Measurements from ENCODE around the gene DACT3.

The DACT3 gene

GRCh38 chr19:46617601-46618000, 43.4 kb downstream of the DACT3 start:
- H3K4me2 ChIP-seq (ENCODE audit: low read length, poor library complexity, severe bottlenecking): no peak overlapping the region
- no peak overlapping the region for H3K27ac ChIP-seq (ENCODE audit: low read length, poor library complexity, severe bottlenecking)
- WGBS: 91% methylated on average over 5 of the region's 6 CpGs
- no peak for DNase-seq
- H3K9ac ChIP-seq (ENCODE audit: low read length): no peak overlapping the region
- H3K36me3 ChIP-seq (ENCODE audit: control insufficient read depth in 1 of 2, insufficient read depth in 2 of 2, low read depth in 1 of 2, low read length in 2 of 2): peaks cover 0 to 5% of the 10 kb centered on the region in 2 experiments
- H2BK5ac ChIP-seq (ENCODE audit: low read depth, low read length, poor library complexity, severe bottlenecking): no peak overlapping the region
- no peak overlapping the region for H3K4me3 ChIP-seq (ENCODE audit: insufficient read depth in 1 of 2, low read depth in 1 of 2, low read length in 2 of 2)
- no peak overlapping the region for H3K23ac ChIP-seq (ENCODE audit: low read length in 2 of 2)
- H3K79me1 ChIP-seq (replicated peaks; ENCODE audit: low read length, poor library complexity, severe bottlenecking): no peaks in the 10 kb centered on the region
- H3K18ac ChIP-seq (ENCODE audit: low read depth in 1 of 2, low read length in 2 of 2): peak overlapping the region in 1 of 2 experiments; percentile 5
- no peak overlapping the region for H4K91ac ChIP-seq (ENCODE audit: low read length)
- no peak overlapping the region for H3K14ac ChIP-seq (ENCODE audit: low read length in 2 of 2)
- peaks cover 0 to 19% of the 10 kb centered on the region in 2 experiments for H3K27me3 ChIP-seq (ENCODE audit: control insufficient read depth in 1 of 2, insufficient read depth in 1 of 2, low read length in 2 of 2)
- H2AFZ ChIP-seq (ENCODE audit: low read depth, low read length): no peak overlapping the region
- no peak overlapping the region for H3K4ac ChIP-seq (ENCODE audit: low read depth in 1 of 2, low read length in 2 of 2)
- no peaks in the 10 kb centered on the region for H3K9me3 ChIP-seq (ENCODE audit: control insufficient read depth, low read length)
- H2BK15ac ChIP-seq (ENCODE audit: low read depth, poor library complexity, severe bottlenecking): no peak overlapping the region
- no peak overlapping the region for H4K8ac ChIP-seq (ENCODE audit: low read length)
- H2BK12ac ChIP-seq (ENCODE audit: low read length in 2 of 2): peak overlapping the region; percentile 45 to 71
- no peak overlapping the region for H2BK120ac ChIP-seq (ENCODE audit: low read depth, low read length)
- H3K4me1 ChIP-seq (ENCODE audit: control insufficient read depth, insufficient read depth, low read depth, low read length): peaks cover 3% of the 10 kb centered on the region
- H2AK5ac ChIP-seq (ENCODE audit: low read length, severe bottlenecking): no peak overlapping the region

GRCh38 chr19:46616631-46617322, 44.2 kb downstream of the DACT3 start:
- peak; percentile 73 for DNase-seq
- Histone ChIP-seq H3K9ac (ENCODE audit: low read length) (peak overlapping the region; percentile 2), H3K4me2 (ENCODE audit: low read length, poor library complexity, severe bottlenecking) (no peak overlapping the region), H3K27ac (ENCODE audit: low read length, poor library complexity, severe bottlenecking) (no peak overlapping the region), H3K4ac (ENCODE audit: low read depth in 1 of 2, low read length in 2 of 2) (peak overlapping the region in 1 of 2 experiments; percentile 24), H2AK5ac (ENCODE audit: low read length, severe bottlenecking) (no peak overlapping the region), H3K4me3 (ENCODE audit: insufficient read depth in 1 of 2, low read depth in 1 of 2, low read length in 2 of 2) (no peak overlapping the region), H3K4me1 (ENCODE audit: control insufficient read depth, insufficient read depth, low read depth, low read length) (peaks cover 3% of the 10 kb centered on the region), H2BK15ac (ENCODE audit: low read depth, poor library complexity, severe bottlenecking) (no peak overlapping the region), H3K18ac (ENCODE audit: low read depth in 1 of 2, low read length in 2 of 2) (peak overlapping the region; percentile 5 to 37), H3K79me1 (replicated peaks; ENCODE audit: low read length, poor library complexity, severe bottlenecking) (no peaks in the 10 kb centered on the region), H3K27me3 (ENCODE audit: control insufficient read depth in 1 of 2, insufficient read depth in 1 of 2, low read length in 2 of 2) (peaks cover 0 to 15% of the 10 kb centered on the region in 2 experiments), H3K9me3 (ENCODE audit: control insufficient read depth, low read length) (no peaks in the 10 kb centered on the region), H2BK120ac (ENCODE audit: low read depth, low read length) (peak overlapping the region; percentile 52), H4K91ac (ENCODE audit: low read length) (peak overlapping the region; percentile 92), H2BK12ac (ENCODE audit: low read length in 2 of 2) (peak overlapping the region; percentile 13 to 88), H2BK5ac (ENCODE audit: low read depth, low read length, poor library complexity, severe bottlenecking) (no peak overlapping the region), H3K23ac (ENCODE audit: low read length in 2 of 2) (no peak overlapping the region), H4K8ac (ENCODE audit: low read length) (peak overlapping the region; percentile 70), H3K36me3 (ENCODE audit: control insufficient read depth in 1 of 2, insufficient read depth in 2 of 2, low read depth in 1 of 2, low read length in 2 of 2) (no peaks in the 10 kb centered on the region), H3K14ac (ENCODE audit: low read length in 2 of 2) (no peak overlapping the region), H2AFZ (ENCODE audit: low read depth, low read length) (no peak overlapping the region)
- WGBS: 37% methylated on average over 17 of the region's 17 CpGs

GRCh38 chr19:46615966-46616365, 45.0 kb downstream of the DACT3 start:
- H3K4me2 ChIP-seq (ENCODE audit: low read length, poor library complexity, severe bottlenecking): no peak overlapping the region
- H3K4me3 ChIP-seq (ENCODE audit: insufficient read depth in 1 of 2, low read depth in 1 of 2, low read length in 2 of 2): no peak overlapping the region
- no peak overlapping the region for H3K23ac ChIP-seq (ENCODE audit: low read length in 2 of 2)
- H4K8ac ChIP-seq (ENCODE audit: low read length): no peak overlapping the region
- no peak overlapping the region for H2BK15ac ChIP-seq (ENCODE audit: low read depth, poor library complexity, severe bottlenecking)
- no peak overlapping the region for H2BK120ac ChIP-seq (ENCODE audit: low read depth, low read length)
- no peaks in the 10 kb centered on the region for H3K79me1 ChIP-seq (replicated peaks; ENCODE audit: low read length, poor library complexity, severe bottlenecking)
- H3K27ac ChIP-seq (ENCODE audit: low read length, poor library complexity, severe bottlenecking): no peak overlapping the region
- no peak overlapping the region for H2BK5ac ChIP-seq (ENCODE audit: low read depth, low read length, poor library complexity, severe bottlenecking)
- H2BK12ac ChIP-seq (ENCODE audit: low read length in 2 of 2): no peak overlapping the region
- no peak overlapping the region for H3K14ac ChIP-seq (ENCODE audit: low read length in 2 of 2)
- no peak overlapping the region for H2AK5ac ChIP-seq (ENCODE audit: low read length, severe bottlenecking)
- H3K9me3 ChIP-seq (ENCODE audit: control insufficient read depth, low read length): no peaks in the 10 kb centered on the region
- 89% methylated on average over 10 of the region's 10 CpGs for WGBS
- H3K36me3 ChIP-seq (ENCODE audit: control insufficient read depth in 1 of 2, insufficient read depth in 2 of 2, low read depth in 1 of 2, low read length in 2 of 2): peaks cover 1 to 3% of the 10 kb centered on the region in 2 experiments
- H3K18ac ChIP-seq (ENCODE audit: low read depth in 1 of 2, low read length in 2 of 2): no peak overlapping the region
- no peak for DNase-seq
- H3K27me3 ChIP-seq (ENCODE audit: control insufficient read depth in 1 of 2, insufficient read depth in 1 of 2, low read length in 2 of 2): peaks cover 0 to 7% of the 10 kb centered on the region in 2 experiments
- no peak overlapping the region for H2AFZ ChIP-seq (ENCODE audit: low read depth, low read length)
- no peak overlapping the region for H3K9ac ChIP-seq (ENCODE audit: low read length)
- H3K4me1 ChIP-seq (ENCODE audit: control insufficient read depth, insufficient read depth, low read depth, low read length): peaks cover 3% of the 10 kb centered on the region
- no peak overlapping the region for H4K91ac ChIP-seq (ENCODE audit: low read length)
- H3K4ac ChIP-seq (ENCODE audit: low read depth in 1 of 2, low read length in 2 of 2): no peak overlapping the region

- Histone ChIP-seq H4K8ac (ENCODE audit: low read length) (no peak overlapping the region), H2BK15ac (ENCODE audit: low read depth, poor library complexity, severe bottlenecking) (no peak overlapping the region), H2BK120ac (ENCODE audit: low read depth, low read length) (no peak overlapping the region), H3K4me2 (ENCODE audit: low read length, poor library complexity, severe bottlenecking) (no peak overlapping the region), H3K18ac (ENCODE audit: low read depth in 1 of 2, low read length in 2 of 2) (peak overlapping the region in 1 of 2 experiments; percentile 18), H3K4me1 (ENCODE audit: control insufficient read depth, insufficient read depth, low read depth, low read length) (peaks cover 3% of the 10 kb centered on the region), H3K27me3 (ENCODE audit: control insufficient read depth in 1 of 2, insufficient read depth in 1 of 2, low read length in 2 of 2) (no peaks in the 10 kb centered on the region), H3K14ac (ENCODE audit: low read length in 2 of 2) (no peak overlapping the region), H3K9me3 (ENCODE audit: control insufficient read depth, low read length) (no peaks in the 10 kb centered on the region), H3K4ac (ENCODE audit: low read depth in 1 of 2, low read length in 2 of 2) (no peak overlapping the region), H3K79me1 (replicated peaks; ENCODE audit: low read length, poor library complexity, severe bottlenecking) (peaks cover 7% of the 10 kb centered on the region), H3K23ac (ENCODE audit: low read length in 2 of 2) (no peak overlapping the region), H3K9ac (ENCODE audit: low read length) (peak overlapping the region; percentile 55), H2BK5ac (ENCODE audit: low read depth, low read length, poor library complexity, severe bottlenecking) (no peak overlapping the region), H2AFZ (ENCODE audit: low read depth, low read length) (no peak overlapping the region), H4K91ac (ENCODE audit: low read length) (no peak overlapping the region), H2BK12ac (ENCODE audit: low read length in 2 of 2) (no peak overlapping the region), H3K27ac (ENCODE audit: low read length, poor library complexity, severe bottlenecking) (no peak overlapping the region), H2AK5ac (ENCODE audit: low read length, severe bottlenecking) (no peak overlapping the region), H3K36me3 (ENCODE audit: control insufficient read depth in 1 of 2, insufficient read depth in 2 of 2, low read depth in 1 of 2, low read length in 2 of 2) (peaks cover 17 to 20% of the 10 kb centered on the region in 2 experiments), H3K4me3 (ENCODE audit: insufficient read depth in 1 of 2, low read depth in 1 of 2, low read length in 2 of 2) (no peak overlapping the region)
- peak; percentile 83 for DNase-seq
- WGBS: 11% methylated on average over 10 of the region's 12 CpGs
Measured at GRCh38 chr19:46614114-46614722, 46.8 kb downstream of the DACT3 start.

All from mesenchymal stem cell (in vitro differentiated cells and primary cell).